Islet precursor cell (in vitro differentiated cells): ENCODE results near the gene TP63.

Source experiments
- DNase-seq: peaks from one replicate; pipeline ENCODE4 v3.0.0-alpha.2; 2018

TP63 gene

GRCh38 chr3:189937302-189938127, 306.3 kb downstream of the TP63 start:
- peak; percentile 99 for DNase-seq

- peak; percentile 92 for DNase-seq
These were observed 309.9 kb downstream of the TP63 start for GRCh38 chr3:189941125-189941524.

GRCh38 chr3:189941679-189942078, 310.5 kb downstream of the TP63 start:
- DNase-seq, result peak; percentile 92

GRCh38 chr3:189942948-189943347, 311.8 kb downstream of the TP63 start:
- DNase-seq, result peak; percentile 63

- DNase-seq, result peak; percentile 70
These were observed 313.3 kb downstream of the TP63 start for GRCh38 chr3:189944285-189945145.

GRCh38 chr3:189945935-189946709, 314.9 kb downstream of the TP63 start:
- peak; percentile 58 for DNase-seq
